ENCODE measurements around the gene MATN4. TPM values are rescaled to one million over a fixed set of nuclear protein-coding genes. Genes with fewer than 3 reads are reported as not detected.

MATN4 gene
- total RNA-seq, 1 experiment from 2014 or later: 0.64 TPM

- no peaks in the 10 kb centered on the region for H4K20me1 ChIP-seq (ENCODE audit: insufficient read depth)
- peaks cover 34 to 48% of the 10 kb centered on the region in 2 experiments for H3K4me1 ChIP-seq (ENCODE audit: control insufficient read depth in 1 of 2, insufficient read depth in 2 of 2, low read length in 2 of 2)
- CTCF ChIA-PET: interaction anchor here (2.5 kb wide), 1 partner anchor 9 kb away, joined by 11 read pairs; the partner anchor contains the start of gene SYS1
- intact Hi-C loops (cut with micrococcal nuclease): no loop called here
- no TSS peak for BruUV-seq (replicated peaks)
- RAD21 ChIA-PET (ENCODE audit: low non-redundant PET in 1 of 2, low total read pairs in 2 of 2, uncharacterized antibody in 2 of 2, unreplicated experiment in 2 of 2): no interaction called here
- ATAC-seq: no peak
- H3K27ac ChIP-seq (ENCODE audit: low read depth, low read length): no peak overlapping the region
- no peaks in the 10 kb centered on the region for H3K27me3 ChIP-seq (ENCODE audit: insufficient read depth, low read length)
- H3K9ac ChIP-seq (ENCODE audit: low read length): no peak overlapping the region
- no peaks in the 10 kb centered on the region for H3K36me3 ChIP-seq (ENCODE audit: control insufficient read depth in 1 of 2, insufficient read depth in 2 of 2, low read length in 2 of 2)
- TF ChIP-seq YY1 (IDR thresholded peaks at IDR 0.05; ENCODE audit: extremely low read depth, insufficient replicate concordance, low read depth, low read length) (no peak), ZNF274 (IDR thresholded peaks at IDR 0.05; ENCODE audit: low read depth, low read length) (no peak), CTCF (IDR thresholded peaks at IDR 0.05 in 2 of 3, conservative IDR thresholded peaks at IDR 0.05 in 1 of 3; ENCODE audit: borderline replicate concordance in 1 of 3, insufficient read depth in 1 of 3, low read depth in 2 of 3, low read length in 2 of 3) (no peak), CEBPB (IDR thresholded peaks at IDR 0.05; ENCODE audit: low read depth) (no peak), FOSL1 (IDR thresholded peaks at IDR 0.05; ENCODE audit: low read depth) (no peak), EZH2 (IDR thresholded peaks at IDR 0.05) (no peak), SIN3A (IDR thresholded peaks at IDR 0.05; ENCODE audit: low read depth) (no peak), CBX3 (IDR thresholded peaks at IDR 0.05; ENCODE audit: low read depth) (no peak)
- H2AFZ ChIP-seq (ENCODE audit: low read depth, low read length, poor library complexity, severe bottlenecking): no peak overlapping the region
- POLR2A ChIA-PET: no interaction called here
- H3K79me2 ChIP-seq (ENCODE audit: insufficient read depth, low read length): no peaks in the 10 kb centered on the region
- H3K4me3 ChIP-seq (replicated peaks in 1 of 2; ENCODE audit: low read depth in 1 of 2, low read length in 2 of 2): no peak overlapping the region
- H3K9me3 ChIP-seq (ENCODE audit: control insufficient read depth in 1 of 2, insufficient read depth in 1 of 2, low read depth in 1 of 2, low read length in 2 of 2): no peaks in the 10 kb centered on the region
- no peaks in the 10 kb centered on the region for H3K9me2 ChIP-seq (ENCODE audit: insufficient read depth)
- no peak overlapping the region for H3K4me2 ChIP-seq (ENCODE audit: low read length)
- no peak for DNase-seq (ENCODE audit: low read depth, low spot score)
Measured at GRCh38 chr20:45353746-45354145, 45.6 kb upstream of the MATN4 start.

GRCh38 chr20:45352729-45353128 is 44.6 kb upstream of the MATN4 start:
- no peak overlapping the region for H3K27ac ChIP-seq (ENCODE audit: low read depth, low read length)
- H3K9me3 ChIP-seq (ENCODE audit: control insufficient read depth in 1 of 2, insufficient read depth in 1 of 2, low read depth in 1 of 2, low read length in 2 of 2): no peaks in the 10 kb centered on the region
- peaks cover 27 to 43% of the 10 kb centered on the region in 2 experiments for H3K4me1 ChIP-seq (ENCODE audit: control insufficient read depth in 1 of 2, insufficient read depth in 2 of 2, low read length in 2 of 2)
- CTCF ChIA-PET: interaction anchor here (0.9 to 2.5 kb wide), 2 partner anchors 10 to 84 kb away, joined by 4 to 11 read pairs; partner anchors contain the start of gene SYS1
- POLR2A ChIA-PET: interaction anchor here (1.2 to 1.4 kb wide), 2 partner anchors 9 to 10 kb away, joined by 5 to 6 read pairs; partner anchors contain the start of gene SYS1
- no peak overlapping the region for H3K4me2 ChIP-seq (ENCODE audit: low read length)
- H2AFZ ChIP-seq (ENCODE audit: low read depth, low read length, poor library complexity, severe bottlenecking): no peak overlapping the region
- RAD21 ChIA-PET (ENCODE audit: low non-redundant PET in 1 of 2, low total read pairs in 2 of 2, uncharacterized antibody in 2 of 2, unreplicated experiment in 2 of 2): no interaction called here
- H3K9ac ChIP-seq (ENCODE audit: low read length): no peak overlapping the region
- BruUV-seq (replicated peaks): no TSS peak
- no peak for DNase-seq (ENCODE audit: low read depth, low spot score)
- no peak overlapping the region for H3K4me3 ChIP-seq (replicated peaks in 1 of 2; ENCODE audit: low read depth in 1 of 2, low read length in 2 of 2)
- no peaks in the 10 kb centered on the region for H3K36me3 ChIP-seq (ENCODE audit: control insufficient read depth in 1 of 2, insufficient read depth in 2 of 2, low read length in 2 of 2)
- intact Hi-C loops (cut with micrococcal nuclease): no loop called here
- H3K27me3 ChIP-seq (ENCODE audit: insufficient read depth, low read length): no peaks in the 10 kb centered on the region
- no peak for ATAC-seq
- no peaks in the 10 kb centered on the region for H4K20me1 ChIP-seq (ENCODE audit: insufficient read depth)
- peaks cover 4% of the 10 kb centered on the region for H3K79me2 ChIP-seq (ENCODE audit: insufficient read depth, low read length)
- no peaks in the 10 kb centered on the region for H3K9me2 ChIP-seq (ENCODE audit: insufficient read depth)
- no peak for TF ChIP-seq EGR1 (IDR thresholded peaks at IDR 0.05; ENCODE audit: low read depth)
- TF ChIP-seq MAX (IDR thresholded peaks at IDR 0.05): no peak
- no peak for TF ChIP-seq EZH2 (IDR thresholded peaks at IDR 0.05)
- TF ChIP-seq SRF (IDR thresholded peaks at IDR 0.05; ENCODE audit: low read depth): no peak
- no peak for TF ChIP-seq CBX3 (IDR thresholded peaks at IDR 0.05; ENCODE audit: low read depth)
- no peak for TF ChIP-seq JUND (IDR thresholded peaks at IDR 0.05)
- TF ChIP-seq ATF3 (IDR thresholded peaks at IDR 0.05): no peak
- TF ChIP-seq EZH2phosphoT487 (IDR thresholded peaks at IDR 0.05; ENCODE audit: borderline replicate concordance): no peak
- no peak for TF ChIP-seq SIN3A (IDR thresholded peaks at IDR 0.05; ENCODE audit: low read depth)
- TF ChIP-seq FOSL1 (IDR thresholded peaks at IDR 0.05; ENCODE audit: low read depth): no peak
- no peak for TF ChIP-seq POLR2AphosphoS5 (IDR thresholded peaks at IDR 0.05; ENCODE audit: low read depth, low read length)
- TF ChIP-seq REST (IDR thresholded peaks at IDR 0.05; ENCODE audit: low read depth): no peak
